ENCODE results near the gene POLR3H.

The POLR3H gene

DNA sequence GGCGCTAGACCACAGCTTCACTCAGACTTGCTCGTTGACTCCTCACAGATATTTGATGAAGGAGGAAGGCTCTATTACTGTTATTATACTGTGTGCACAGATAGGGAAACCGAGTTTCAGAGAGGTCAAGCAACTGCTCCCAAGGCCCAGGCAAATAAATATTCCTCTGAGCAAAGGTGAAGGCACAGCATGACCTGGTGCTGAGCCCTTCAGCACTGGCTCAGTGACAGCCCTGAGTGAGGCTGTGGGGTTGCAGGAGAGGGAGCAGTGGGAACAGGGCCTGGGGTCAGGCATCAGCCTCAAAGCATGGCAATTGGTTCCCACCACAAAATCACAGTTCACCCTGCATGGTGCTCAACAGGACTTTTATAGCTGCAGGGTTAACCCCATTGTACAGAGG, 7.1 kb downstream of the POLR3H start:
- no peak for DNase-seq (ENCODE audit: low read depth in 1 of 2, low spot score in 1 of 2)

DNA sequence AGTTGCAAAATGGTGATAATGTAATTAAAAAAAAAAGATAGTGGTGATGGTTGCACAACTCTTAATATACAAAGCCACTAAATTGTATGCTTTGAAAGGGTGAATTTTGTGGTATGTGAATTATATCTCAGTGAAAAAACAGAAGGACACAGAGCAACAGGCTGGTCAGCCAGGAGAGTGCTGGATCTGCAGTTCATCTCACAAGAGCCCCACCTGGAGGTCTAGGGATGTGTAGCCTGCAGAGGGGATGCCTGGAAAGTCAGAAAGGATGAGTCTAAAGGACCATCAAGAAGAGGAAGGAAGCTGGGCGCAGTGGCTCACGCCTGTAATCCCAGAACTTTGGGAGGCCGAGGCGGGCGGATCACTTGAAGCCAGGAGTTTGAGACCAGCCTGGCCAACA, 9.0 kb downstream of the POLR3H start:
- DNase-seq (ENCODE audit: low read depth in 1 of 2, low spot score in 1 of 2) = no peak

GRCh38 chr22:41534219-41534618, 10.1 kb downstream of the POLR3H start:
- no peak for DNase-seq (ENCODE audit: low read depth in 1 of 2, low spot score in 1 of 2)

GRCh38 chr22:41532908-41533825, 11.1 kb downstream of the POLR3H start:
- DNase-seq (ENCODE audit: low read depth in 1 of 2, low spot score in 1 of 2) = peak; percentile 48 to 49

- no peak for DNase-seq (ENCODE audit: low read depth in 1 of 2, low spot score in 1 of 2)
These were observed 12.4 kb downstream of the POLR3H start for GRCh38 chr22:41531715-41532477.

GRCh38 chr22:41530890-41531714, 13.2 kb downstream of the POLR3H start:
- DNase-seq (ENCODE audit: low read depth in 1 of 2, low spot score in 1 of 2) = no peak

- no peak for DNase-seq (ENCODE audit: low read depth in 1 of 2, low spot score in 1 of 2)
These were observed 15.2 kb downstream of the POLR3H start for GRCh38 chr22:41528938-41529561.

DNA sequence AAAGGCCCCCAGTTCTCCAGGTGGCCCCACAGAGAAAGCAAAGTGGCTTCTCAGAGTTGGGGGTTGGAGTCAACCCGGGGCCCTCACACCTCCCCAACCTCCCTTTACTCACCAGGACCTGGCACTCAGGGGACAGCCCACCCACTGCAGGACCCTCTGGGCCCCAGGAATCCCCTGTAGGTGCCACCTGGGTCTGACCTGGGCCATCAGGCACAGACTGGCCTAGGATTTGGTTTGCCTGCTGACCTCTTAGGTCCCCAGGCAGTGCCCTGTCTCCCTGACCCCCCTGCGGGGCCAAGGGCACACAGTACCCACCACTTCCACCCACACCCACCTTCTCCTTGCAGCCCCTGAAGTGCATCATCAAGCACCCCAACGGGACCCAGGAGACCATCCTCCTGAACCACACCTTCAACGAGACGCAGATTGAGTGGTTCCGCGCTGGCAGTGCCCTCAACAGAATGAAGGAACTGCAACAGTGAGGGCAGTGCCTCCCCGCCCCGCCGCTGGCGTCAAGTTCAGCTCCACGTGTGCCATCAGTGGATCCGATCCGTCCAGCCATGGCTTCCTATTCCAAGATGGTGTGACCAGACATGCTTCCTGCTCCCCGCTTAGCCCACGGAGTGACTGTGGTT, 16.0 kb downstream of the POLR3H start:
- DNase-seq (ENCODE audit: low read depth in 1 of 2, low spot score in 1 of 2) = no peak

DNA sequence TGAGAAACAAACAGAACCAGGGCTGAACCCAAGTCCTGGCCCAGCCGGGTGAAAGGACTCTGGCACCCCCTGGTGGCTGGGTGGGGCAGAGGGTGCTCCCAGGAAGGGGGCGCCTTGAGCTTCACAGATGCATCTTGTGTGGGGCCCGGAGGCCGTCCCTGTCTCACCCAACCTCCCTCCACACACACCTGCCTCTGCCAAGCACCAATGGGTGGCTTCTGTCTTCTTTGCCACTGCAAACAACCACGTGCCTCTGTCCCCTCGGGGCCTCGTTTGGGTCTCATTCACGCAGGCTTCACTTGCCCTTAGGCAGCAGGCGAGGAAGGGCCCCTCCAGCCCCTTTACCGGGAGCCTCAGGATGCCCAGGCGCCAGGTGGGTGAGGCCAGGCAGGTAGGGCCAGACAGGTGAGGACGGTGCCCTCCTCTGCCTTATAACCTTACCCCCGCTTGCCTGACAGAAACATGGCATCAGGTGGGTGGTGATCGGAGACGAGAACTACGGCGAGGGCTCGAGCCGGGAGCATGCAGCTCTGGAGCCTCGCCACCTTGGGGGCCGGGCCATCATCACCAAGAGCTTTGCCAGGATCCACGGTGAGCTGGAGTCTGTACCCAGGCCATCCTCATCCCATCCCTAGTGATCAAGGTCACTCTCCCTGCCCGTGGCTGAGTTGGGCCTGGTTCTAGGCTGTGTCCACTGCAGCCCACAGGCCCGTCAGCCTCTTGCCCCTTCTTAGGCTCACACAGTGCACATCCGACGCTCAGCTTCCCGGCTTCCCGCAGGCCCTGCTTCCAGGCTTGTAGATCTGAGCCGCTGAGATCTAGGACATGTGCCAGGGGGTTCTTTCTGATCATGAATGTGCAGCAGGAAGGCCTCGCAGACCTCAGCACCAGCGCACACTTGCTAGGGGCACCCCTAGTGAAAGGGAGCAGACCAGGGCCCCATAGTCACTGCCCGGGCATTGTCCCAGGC, 17.2 kb downstream of the POLR3H start:
- DNase-seq (ENCODE audit: low read depth in 1 of 2, low spot score in 1 of 2) = peak; percentile 50 to 55

- no peak for DNase-seq (ENCODE audit: low read depth in 1 of 2, low spot score in 1 of 2)
These were observed 17.9 kb downstream of the POLR3H start for GRCh38 chr22:41526226-41526829.

- DNase-seq (ENCODE audit: low read depth in 1 of 2, low spot score in 1 of 2) = no peak
These were observed 18.6 kb downstream of the POLR3H start for GRCh38 chr22:41525450-41526225.

DNA sequence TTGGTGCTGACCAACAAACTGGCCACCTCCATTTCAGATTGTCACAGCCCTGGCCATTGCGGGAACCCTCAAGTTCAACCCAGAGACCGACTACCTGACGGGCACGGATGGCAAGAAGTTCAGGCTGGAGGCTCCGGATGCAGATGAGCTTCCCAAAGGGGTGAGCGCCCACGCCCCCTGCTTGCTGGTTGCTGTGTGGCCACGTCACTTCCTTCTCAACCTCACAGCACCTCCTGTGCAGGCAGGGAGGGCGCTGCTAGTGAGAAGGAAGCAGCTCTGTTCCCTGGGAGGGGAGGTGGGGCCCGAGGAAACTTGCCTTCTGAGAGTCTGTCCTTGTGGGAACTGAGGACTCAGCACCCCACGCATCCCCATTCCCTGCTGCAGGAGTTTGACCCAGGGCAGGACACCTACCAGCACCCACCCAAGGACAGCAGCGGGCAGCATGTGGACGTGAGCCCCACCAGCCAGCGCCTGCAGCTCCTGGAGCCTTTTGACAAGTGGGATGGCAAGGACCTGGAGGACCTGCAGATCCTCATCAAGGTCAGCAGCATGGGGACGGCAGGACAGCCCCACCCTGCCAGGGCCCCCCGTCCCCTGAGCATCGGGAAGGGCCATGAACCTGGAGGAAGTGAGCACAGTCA, 19.3 kb downstream of the POLR3H start:
- DNase-seq (ENCODE audit: low read depth in 1 of 2, low spot score in 1 of 2) = peak; percentile 34 to 40

DNA sequence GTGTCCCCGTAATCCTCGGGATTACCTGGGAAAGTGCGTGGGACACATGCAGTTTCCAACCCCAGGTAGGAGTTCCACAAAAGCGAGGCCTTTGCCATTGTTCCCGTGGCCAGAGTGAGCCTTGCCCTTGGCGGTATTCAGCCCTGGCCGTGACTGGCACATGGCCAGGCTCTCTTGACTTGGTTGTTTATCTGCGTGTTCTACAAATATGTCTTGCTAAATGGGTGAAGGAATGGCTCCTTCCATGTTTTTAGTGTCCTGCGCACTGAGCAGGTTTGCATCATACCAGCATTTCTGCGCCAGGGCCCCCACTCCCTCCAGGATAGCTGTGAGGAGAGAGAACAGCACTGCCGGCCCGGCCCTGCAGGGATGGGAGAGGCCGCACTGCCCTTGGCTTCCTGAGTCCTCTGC, 20.0 kb downstream of the POLR3H start:
- no peak for DNase-seq (ENCODE audit: low read depth in 1 of 2, low spot score in 1 of 2)

DNA sequence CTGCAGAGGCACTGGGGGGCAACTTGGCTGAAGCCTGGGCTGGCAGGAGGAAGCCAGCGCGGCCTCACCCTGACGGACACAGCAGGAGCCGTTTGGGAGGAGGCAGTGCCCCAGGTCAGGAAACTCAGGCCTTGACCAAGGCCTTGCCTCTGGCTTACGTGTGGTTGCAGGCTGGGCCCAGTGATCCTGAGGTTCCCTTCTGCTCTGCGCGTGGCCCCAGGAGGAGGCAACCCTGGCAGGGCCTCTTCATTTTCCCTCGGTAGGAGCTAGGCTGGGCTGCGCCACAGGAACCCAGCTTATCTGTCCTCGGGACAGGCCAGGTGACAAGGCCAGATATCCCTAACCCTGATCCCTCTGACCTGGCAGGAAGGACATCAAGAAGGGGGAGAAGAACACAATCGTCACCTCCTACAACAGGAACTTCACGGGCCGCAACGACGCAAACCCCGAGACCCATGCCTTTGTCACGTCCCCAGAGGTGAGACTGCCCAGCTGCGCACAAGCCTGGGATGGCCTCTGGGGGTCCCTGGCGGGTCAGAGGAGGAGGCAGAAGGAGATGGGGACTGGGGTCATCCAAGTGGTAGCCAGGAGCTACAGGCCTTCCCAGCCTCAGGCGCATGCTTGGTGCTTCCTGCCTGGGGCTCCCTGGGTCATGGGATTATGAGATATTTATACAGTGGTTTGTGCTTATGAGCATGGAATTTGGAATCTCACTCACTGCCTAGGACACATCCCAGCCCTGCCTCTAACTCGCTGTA, 20.6 kb downstream of the POLR3H start:
- no peak for DNase-seq (ENCODE audit: low read depth in 1 of 2, low spot score in 1 of 2)

DNA sequence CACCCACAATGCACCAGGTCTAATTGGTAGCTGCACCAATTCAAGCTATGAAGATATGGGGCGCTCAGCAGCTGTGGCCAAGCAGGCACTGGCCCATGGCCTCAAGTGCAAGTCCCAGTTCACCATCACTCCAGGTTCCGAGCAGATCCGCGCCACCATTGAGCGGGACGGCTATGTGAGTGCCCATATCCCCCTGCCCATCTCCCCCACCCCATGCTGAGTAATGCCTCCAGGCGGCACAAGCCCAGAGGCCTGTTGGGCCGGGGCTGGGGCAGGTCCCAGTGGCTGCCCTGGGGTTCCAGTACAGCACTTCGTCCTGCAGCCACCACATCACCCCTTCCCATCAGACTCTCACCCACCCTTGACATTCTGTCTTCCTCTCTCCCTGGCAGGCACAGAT, 21.5 kb downstream of the POLR3H start:
- DNase-seq (ENCODE audit: low read depth in 1 of 2, low spot score in 1 of 2) = no peak

- DNase-seq (ENCODE audit: low read depth in 1 of 2, low spot score in 1 of 2) = no peak
These were observed 23.1 kb downstream of the POLR3H start for GRCh38 chr22:41521126-41521525.

DNA sequence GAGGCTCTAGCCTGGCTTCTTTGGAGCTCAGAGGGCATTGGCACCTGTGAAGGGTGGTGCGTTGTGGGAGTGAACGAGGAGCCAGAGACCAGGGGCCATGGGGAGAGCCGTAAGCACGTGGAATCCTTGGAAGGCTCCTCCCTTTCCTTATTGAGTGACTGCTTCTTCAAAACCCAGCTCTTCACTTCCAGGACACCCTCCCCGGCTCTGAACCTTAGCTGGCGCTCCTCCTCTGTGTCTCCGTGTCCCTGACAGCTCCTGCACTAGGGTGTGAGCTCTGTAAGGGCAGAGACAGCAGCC, 26.3 kb downstream of the POLR3H start:
- no peak for DNase-seq (ENCODE audit: low read depth in 1 of 2, low spot score in 1 of 2)
